NCI-H1694 treated with DMSO at 0.1 percent for 48 hours (cell line): ENCODE measurements around the gene TMEM119.

Experiments
- DNase-seq: peaks from one replicate; lab custom pipeline; 2025; lab: John Stamatoyannopoulos, UW

The TMEM119 gene

GRCh38 chr12:108597559-108598471 is at the start of gene TMEM119:
TMEM119 (minus strand) TSS chr12:108598084; CDS start chr12:108592383, 5,701 bp downstream.
- DNase-seq = no peak

GRCh38 chr12:108646600-108647579 is 49.0 kb upstream of the TMEM119 start:
- no peak for DNase-seq

GRCh38 chr12:108645686-108646599 is 48.1 kb upstream of the TMEM119 start:
- no peak for DNase-seq

- DNase-seq = no peak
Observed at GRCh38 chr12:108644811-108645120, 46.9 kb upstream of the TMEM119 start.

GRCh38 chr12:108643941-108644810 is 46.3 kb upstream of the TMEM119 start:
- no peak for DNase-seq

GRCh38 chr12:108642899-108643654 is 45.2 kb upstream of the TMEM119 start:
- no peak for DNase-seq

GRCh38 chr12:108642269-108642870 is 44.5 kb upstream of the TMEM119 start:
- peak; percentile 24 for DNase-seq

- no peak for DNase-seq
Observed at GRCh38 chr12:108641446-108642268, 43.8 kb upstream of the TMEM119 start.

GRCh38 chr12:108640802-108641445 is 43.0 kb upstream of the TMEM119 start:
- DNase-seq = no peak

- no peak for DNase-seq
Observed at GRCh38 chr12:108638997-108639822, 41.3 kb upstream of the TMEM119 start.

GRCh38 chr12:108638141-108638827 is 40.4 kb upstream of the TMEM119 start:
- DNase-seq = no peak

- no peak for DNase-seq
Observed at GRCh38 chr12:108637222-108637971, 39.5 kb upstream of the TMEM119 start.

GRCh38 chr12:108635997-108636808 is 38.3 kb upstream of the TMEM119 start:
- DNase-seq = no peak

- no peak for DNase-seq
Observed at GRCh38 chr12:108635201-108635996, 37.5 kb upstream of the TMEM119 start.
